Measurements from ENCODE around the gene CYTIP.

Gene CYTIP

DNA sequence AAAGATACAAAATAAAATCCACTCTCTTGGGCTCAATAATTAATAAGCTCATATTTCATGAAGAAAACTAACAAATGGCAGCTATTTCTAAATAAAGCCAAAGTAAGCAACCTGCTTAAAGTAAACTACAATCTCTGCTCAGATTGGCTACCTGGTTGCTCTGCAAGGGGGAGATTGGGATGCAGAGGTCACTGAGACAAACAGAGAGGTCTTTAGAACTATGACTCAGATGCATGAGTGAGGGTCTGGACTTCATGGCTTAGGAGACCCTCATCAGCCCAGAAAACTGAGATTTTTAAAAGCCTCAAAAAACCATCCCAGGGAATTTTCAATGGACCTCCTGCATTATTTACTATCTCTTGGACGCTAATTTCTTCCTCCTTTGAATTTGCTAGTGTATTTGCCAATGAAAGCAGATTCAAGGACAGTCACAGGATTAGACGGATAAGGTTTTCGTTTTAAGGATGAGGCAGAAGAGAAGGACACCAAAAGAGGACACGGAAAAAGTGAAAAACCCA, 17.4 kb downstream of the CYTIP start:
- H3K27ac ChIP-seq = no peak overlapping the region
- no peaks in the 10 kb centered on the region for H3K36me3 ChIP-seq (ENCODE audit: insufficient read depth, low read length)
- TF ChIP-seq FOXP2 (optimal IDR thresholded peaks at IDR 0.05; ENCODE audit: control extremely low read depth, extremely low read length, insufficient read depth) (no peak), EZH2 (IDR thresholded peaks at IDR 0.05) (no peak), POLR2AphosphoS5 (IDR thresholded peaks at IDR 0.05; ENCODE audit: borderline replicate concordance, low read depth, low read length) (no peak)
- H3K9ac ChIP-seq (ENCODE audit: insufficient read length) = no peak overlapping the region
- no peak overlapping the region for H3K4me3 ChIP-seq
- DNase-seq (ENCODE audit: low read depth, low spot score) = no peak
- peaks cover 5% of the 10 kb centered on the region; the same call in 1 of the 2 replicates for H3K9me3 ChIP-seq (ENCODE audit: low read depth, low read length)

DNA sequence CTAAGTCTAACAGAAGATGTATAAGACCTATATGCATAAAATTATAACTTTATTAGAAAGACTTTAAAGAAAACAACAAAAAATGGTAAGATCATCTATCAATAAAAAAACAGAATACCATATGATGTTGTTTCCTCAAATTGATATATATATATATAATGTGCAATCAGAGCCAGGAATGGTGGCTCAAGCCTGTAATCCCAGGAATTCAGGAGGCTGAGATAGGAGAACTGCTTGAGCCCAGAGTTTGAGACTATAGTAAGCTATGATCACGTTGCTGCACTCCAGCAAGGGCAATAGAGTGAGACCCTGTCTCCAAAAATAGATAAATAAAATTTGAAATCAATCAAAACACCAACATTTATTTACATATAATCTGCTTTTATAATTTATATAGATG, 19.5 kb downstream of the CYTIP start:
- no peak for DNase-seq (ENCODE audit: low read depth, low spot score)
- Histone ChIP-seq H3K36me3 (ENCODE audit: insufficient read depth, low read length) (no peaks in the 10 kb centered on the region), H3K9me3 (ENCODE audit: low read depth, low read length) (peaks cover 5% of the 10 kb centered on the region; the same call in 1 of the 2 replicates), H3K4me3 (no peak overlapping the region), H3K27ac (no peak overlapping the region), H3K9ac (ENCODE audit: insufficient read length) (no peak overlapping the region)
- no peak for TF ChIP-seq POLR2AphosphoS5 (IDR thresholded peaks at IDR 0.05; ENCODE audit: borderline replicate concordance, low read depth, low read length)
- TF ChIP-seq FOXP2 (optimal IDR thresholded peaks at IDR 0.05; ENCODE audit: control extremely low read depth, extremely low read length, insufficient read depth) = no peak
- no peak for TF ChIP-seq EZH2 (IDR thresholded peaks at IDR 0.05)

DNA sequence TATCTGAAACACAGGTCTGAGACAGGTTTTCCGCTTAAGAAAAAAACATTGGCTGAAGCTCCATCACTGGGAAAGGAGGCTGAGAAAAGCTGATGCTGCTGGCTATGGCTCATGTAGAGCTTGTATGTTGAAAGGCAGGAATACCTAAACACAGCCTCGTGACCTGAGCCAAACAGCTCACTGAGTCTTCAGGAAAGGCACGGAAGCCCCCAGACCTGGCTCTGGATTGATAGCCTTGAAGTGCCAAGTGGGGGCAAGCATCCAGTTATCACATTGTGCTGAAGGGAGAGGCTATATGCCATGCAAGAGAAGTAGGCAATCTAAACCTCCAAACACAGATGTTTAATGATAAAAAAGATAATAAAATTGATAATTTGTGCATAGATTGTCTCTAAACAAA, 21.9 kb downstream of the CYTIP start:
- Histone ChIP-seq H3K4me3 (no peak overlapping the region), H3K9ac (ENCODE audit: insufficient read length) (no peak overlapping the region), H3K36me3 (ENCODE audit: insufficient read depth, low read length) (no peaks in the 10 kb centered on the region), H3K9me3 (ENCODE audit: low read depth, low read length) (peaks cover 5% of the 10 kb centered on the region; the same call in 1 of the 2 replicates), H3K27ac (no peak overlapping the region)
- DNase-seq (ENCODE audit: low read depth, low spot score) = no peak
- no peak for TF ChIP-seq POLR2AphosphoS5 (IDR thresholded peaks at IDR 0.05; ENCODE audit: borderline replicate concordance, low read depth, low read length)
- no peak for TF ChIP-seq FOXP2 (optimal IDR thresholded peaks at IDR 0.05; ENCODE audit: control extremely low read depth, extremely low read length, insufficient read depth)
- TF ChIP-seq EZH2 (IDR thresholded peaks at IDR 0.05) = no peak

DNA sequence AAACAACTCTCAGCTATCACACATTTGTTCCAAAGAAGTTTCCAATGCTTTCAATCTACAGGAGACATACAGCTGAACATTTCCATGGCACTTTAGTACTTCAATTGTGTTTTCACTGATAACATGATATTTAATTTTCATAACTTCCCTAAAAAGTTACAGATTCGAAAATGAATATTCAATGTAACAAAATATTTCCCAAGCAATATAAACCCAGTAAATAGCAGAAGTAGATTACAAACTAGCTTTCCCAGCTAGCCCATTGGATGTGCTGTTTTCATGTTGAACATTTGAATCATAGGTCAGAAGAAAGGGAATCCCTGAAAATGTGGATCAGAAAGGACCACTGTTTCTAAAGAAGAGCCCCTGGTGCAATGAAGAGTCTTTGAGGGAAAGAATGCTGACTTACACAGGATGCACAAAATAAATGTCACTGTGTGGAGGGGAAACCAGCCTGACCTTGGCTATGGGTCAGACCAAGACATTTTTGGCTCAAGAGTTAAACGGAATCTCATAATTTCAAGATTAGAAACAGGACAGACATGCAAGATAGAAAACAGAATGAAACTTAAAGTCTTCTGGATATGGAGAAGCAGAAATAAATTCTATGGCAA, 22.5 kb downstream of the CYTIP start:
- Histone ChIP-seq H3K27ac (no peak overlapping the region), H3K36me3 (ENCODE audit: insufficient read depth, low read length) (no peaks in the 10 kb centered on the region), H3K9ac (ENCODE audit: insufficient read length) (no peak overlapping the region), H3K4me3 (no peak overlapping the region), H3K9me3 (ENCODE audit: low read depth, low read length) (peaks cover 3% of the 10 kb centered on the region; the same call in 1 of the 2 replicates)
- no peak for TF ChIP-seq POLR2AphosphoS5 (IDR thresholded peaks at IDR 0.05; ENCODE audit: borderline replicate concordance, low read depth, low read length)
- no peak for TF ChIP-seq EZH2 (IDR thresholded peaks at IDR 0.05)
- TF ChIP-seq FOXP2 (optimal IDR thresholded peaks at IDR 0.05; ENCODE audit: control extremely low read depth, extremely low read length, insufficient read depth) = no peak
- DNase-seq (ENCODE audit: low read depth, low spot score) = no peak

DNA sequence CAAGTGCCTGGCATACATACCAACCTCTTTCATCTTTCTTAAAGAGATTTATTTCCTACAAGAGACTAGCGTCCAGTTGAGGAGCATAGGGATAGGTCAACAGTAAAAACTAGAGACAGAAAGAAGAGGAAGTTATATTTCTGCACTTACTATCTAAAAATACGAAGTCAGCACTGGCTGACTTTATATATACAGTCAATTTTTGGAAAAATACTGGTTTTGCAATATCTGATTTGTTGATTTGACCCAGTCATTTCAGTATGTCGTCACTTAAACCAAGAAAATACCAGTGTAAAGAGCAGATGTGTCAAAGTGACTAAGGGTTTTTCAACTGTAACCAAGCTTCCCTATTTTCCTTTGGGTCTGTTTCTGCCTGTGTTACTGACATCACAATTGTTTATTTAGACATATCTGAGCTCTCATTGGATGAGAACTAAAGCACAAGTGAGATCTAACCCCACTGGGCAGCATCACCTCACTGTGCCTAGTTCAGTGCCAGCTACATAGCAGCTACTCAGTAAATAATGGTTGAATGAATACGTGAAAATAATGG, 23.0 kb downstream of the CYTIP start:
- no peak overlapping the region for H3K4me3 ChIP-seq
- no peaks in the 10 kb centered on the region for H3K36me3 ChIP-seq (ENCODE audit: insufficient read depth, low read length)
- no peak overlapping the region for H3K27ac ChIP-seq
- no peak for DNase-seq (ENCODE audit: low read depth, low spot score)
- no peak overlapping the region for H3K9ac ChIP-seq (ENCODE audit: insufficient read length)
- H3K9me3 ChIP-seq (ENCODE audit: low read depth, low read length) = no peaks in the 10 kb centered on the region
- no peak for TF ChIP-seq FOXP2 (optimal IDR thresholded peaks at IDR 0.05; ENCODE audit: control extremely low read depth, extremely low read length, insufficient read depth)
- no peak for TF ChIP-seq EZH2 (IDR thresholded peaks at IDR 0.05)
- TF ChIP-seq POLR2AphosphoS5 (IDR thresholded peaks at IDR 0.05; ENCODE audit: borderline replicate concordance, low read depth, low read length) = no peak

DNA sequence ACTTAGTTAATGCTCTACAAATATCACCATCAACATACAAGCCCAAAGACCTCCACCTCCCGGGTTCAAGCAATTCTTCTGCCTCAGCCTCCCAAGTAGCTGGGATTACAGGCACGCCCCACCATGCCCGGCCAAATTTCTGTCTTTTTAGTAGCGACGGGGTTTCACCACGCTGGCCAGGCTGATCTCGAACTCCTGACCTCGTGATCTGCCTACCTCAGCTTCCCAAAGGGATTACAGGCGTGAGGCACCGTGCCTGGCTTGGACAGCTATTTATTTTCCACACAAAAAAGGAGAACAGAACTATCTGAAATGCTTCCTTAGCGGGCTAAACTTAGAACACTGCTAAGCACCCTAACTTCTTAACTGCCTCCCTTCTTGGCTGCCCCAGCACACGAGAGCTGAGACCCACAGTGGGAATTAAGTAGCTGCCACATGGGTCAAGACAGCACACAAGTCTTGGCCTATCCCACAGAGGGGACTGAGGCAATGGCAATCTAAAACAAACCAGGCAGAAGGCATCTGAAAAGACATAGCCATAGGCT, 24.8 kb downstream of the CYTIP start:
- no peak for DNase-seq (ENCODE audit: low read depth, low spot score)
- no peaks in the 10 kb centered on the region for H3K36me3 ChIP-seq (ENCODE audit: insufficient read depth, low read length)
- H3K27ac ChIP-seq = no peak overlapping the region
- TF ChIP-seq EZH2 (IDR thresholded peaks at IDR 0.05) = no peak
- TF ChIP-seq POLR2AphosphoS5 (IDR thresholded peaks at IDR 0.05; ENCODE audit: borderline replicate concordance, low read depth, low read length) = no peak
- no peak for TF ChIP-seq FOXP2 (optimal IDR thresholded peaks at IDR 0.05; ENCODE audit: control extremely low read depth, extremely low read length, insufficient read depth)
- no peak overlapping the region for H3K9ac ChIP-seq (ENCODE audit: insufficient read length)
- H3K4me3 ChIP-seq = no peak overlapping the region
- H3K9me3 ChIP-seq (ENCODE audit: low read depth, low read length) = no peaks in the 10 kb centered on the region

DNA sequence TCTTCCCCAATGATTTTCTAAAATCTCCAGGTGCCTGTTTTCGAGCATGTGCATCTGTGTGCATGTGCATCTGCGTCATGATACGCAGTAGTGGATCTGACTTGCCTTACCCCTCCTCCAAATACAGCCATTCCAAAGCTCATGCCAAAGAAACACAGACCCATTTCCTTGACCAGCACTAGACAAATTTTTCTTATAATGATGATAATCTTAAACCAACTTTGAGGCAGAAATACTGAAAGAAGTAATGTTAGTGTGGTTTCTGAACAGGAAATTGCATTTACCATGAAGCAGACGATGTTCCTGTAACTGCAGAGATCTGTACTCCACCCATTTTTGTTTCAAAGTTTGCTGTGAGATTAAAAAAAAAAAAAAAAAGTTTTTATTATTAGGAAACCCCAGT, 25.6 kb downstream of the CYTIP start:
- no peaks in the 10 kb centered on the region for H3K36me3 ChIP-seq (ENCODE audit: insufficient read depth, low read length)
- H3K27ac ChIP-seq = no peak overlapping the region
- no peak for TF ChIP-seq EZH2 (IDR thresholded peaks at IDR 0.05)
- H3K9ac ChIP-seq (ENCODE audit: insufficient read length) = no peak overlapping the region
- H3K4me3 ChIP-seq = no peak overlapping the region
- H3K9me3 ChIP-seq (ENCODE audit: low read depth, low read length) = no peaks in the 10 kb centered on the region
- no peak for DNase-seq (ENCODE audit: low read depth, low spot score)

DNA sequence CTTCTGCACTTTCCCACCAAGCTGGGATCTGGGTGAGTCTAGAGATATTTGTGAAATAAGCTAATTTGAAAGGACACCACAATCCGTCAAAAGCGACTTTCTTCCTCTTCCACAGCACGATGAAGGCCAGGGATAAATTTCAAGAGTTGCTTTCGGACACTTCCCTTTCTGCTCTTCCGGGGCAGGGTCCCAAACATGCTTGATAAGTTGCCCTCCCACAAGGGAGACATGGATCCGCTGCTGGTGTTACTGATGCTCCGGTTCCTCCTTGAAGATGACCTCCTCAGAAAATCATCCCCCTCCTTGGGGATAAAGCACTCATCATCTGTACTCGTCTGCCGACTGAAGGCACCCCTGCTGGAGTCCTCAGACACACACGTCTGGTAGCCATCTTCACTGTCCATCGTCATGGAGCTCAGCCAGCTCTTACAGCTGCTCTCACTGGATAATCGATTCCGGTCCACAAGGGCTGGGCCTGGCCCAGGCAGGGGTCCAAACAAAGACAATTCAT, 28.2 kb downstream of the CYTIP start:
- DNase-seq (ENCODE audit: low read depth, low spot score) = no peak
- Histone ChIP-seq H3K9ac (ENCODE audit: insufficient read length) (no peak overlapping the region), H3K36me3 (ENCODE audit: insufficient read depth, low read length) (no peaks in the 10 kb centered on the region), H3K27ac (no peak overlapping the region), H3K4me3 (no peak overlapping the region), H3K9me3 (ENCODE audit: low read depth, low read length) (no peaks in the 10 kb centered on the region)
- no peak for TF ChIP-seq POLR2AphosphoS5 (IDR thresholded peaks at IDR 0.05; ENCODE audit: borderline replicate concordance, low read depth, low read length)
- no peak for TF ChIP-seq FOXP2 (optimal IDR thresholded peaks at IDR 0.05; ENCODE audit: control extremely low read depth, extremely low read length, insufficient read depth)
- no peak for TF ChIP-seq EZH2 (IDR thresholded peaks at IDR 0.05)

All from SK-N-MC (cell line).